Mesendoderm (in vitro differentiated cells): ENCODE results near the gene AGT.

Experiments used
- DNase-seq: peaks from one replicate; pipeline ENCODE4 v3.0.0; 2013
- H2AK5ac ChIP-seq: 2 replicates; pipeline ENCODE4 v1.6.1; 2013; ENCODE audit warnings: low read length, inconsistent platforms
- H2BK120ac ChIP-seq: 2 replicates; pipeline ENCODE4 v1.6.1; 2013; ENCODE audit warnings: low read depth, mild to moderate bottlenecking, low read length, moderate library complexity, mixed read lengths
- H2BK15ac ChIP-seq: replicated peaks from 2 replicates; pipeline ENCODE4 v1.6.1; 2013; ENCODE audit warnings: low read depth, mild to moderate bottlenecking, moderate library complexity
- H2BK5ac ChIP-seq: 2 replicates; pipeline ENCODE4 v1.6.1; 2013; ENCODE audit warnings: low read length, inconsistent platforms
- H3K18ac ChIP-seq: 2 replicates; pipeline ENCODE4 v1.6.1; 2013; ENCODE audit warnings: mild to moderate bottlenecking, low read length, mixed read lengths
- H3K23ac ChIP-seq: one replicate; pipeline ENCODE4 v1.6.1; 2013; ENCODE audit warnings: low read length
- H3K27ac ChIP-seq: 2 replicates; pipeline ENCODE4 v1.5.1; 2013; ENCODE audit warnings: low read depth, mild to moderate bottlenecking, inconsistent platforms, low read length, moderate library complexity
- H3K27me3 ChIP-seq: 2 replicates; pipeline ENCODE4 v1.6.1; 2013; ENCODE audit warnings: low read length, control low read depth, mild to moderate bottlenecking, inconsistent platforms; ENCODE audit not compliant: insufficient read depth, poor library complexity
- H3K36me3 ChIP-seq: 2 replicates; pipeline ENCODE4 v1.6.1; 2013; ENCODE audit warnings: low read length, inconsistent platforms; ENCODE audit not compliant: control insufficient read depth, insufficient read depth
- H3K4ac ChIP-seq: one replicate; pipeline ENCODE4 v1.6.1; 2013; ENCODE audit warnings: low read depth, mild to moderate bottlenecking, low read length, moderate library complexity
- H3K4me1 ChIP-seq: 2 replicates; pipeline ENCODE4 v1.6.1; 2013; ENCODE audit warnings: low read depth, low read length, inconsistent platforms; ENCODE audit not compliant: control insufficient read depth
- H3K4me2 ChIP-seq: 2 replicates; pipeline ENCODE4 v1.6.1; 2013; ENCODE audit warnings: low read length
- H3K4me3 ChIP-seq: 2 replicates; pipeline ENCODE4 v1.5.1; 2013; ENCODE audit warnings: mild to moderate bottlenecking, low read length
- H3K56ac ChIP-seq: one replicate; pipeline ENCODE4 v1.6.1; 2013; ENCODE audit warnings: low read length
- H3K79me1 ChIP-seq: 2 replicates; pipeline ENCODE4 v1.6.1; 2013; ENCODE audit warnings: low read length, inconsistent platforms
- H3K79me2 ChIP-seq: 2 replicates; pipeline ENCODE4 v1.6.1; 2013; ENCODE audit warnings: mild to moderate bottlenecking, low read length; ENCODE audit not compliant: control insufficient read depth, insufficient read depth
- H3K9ac ChIP-seq: 2 replicates; pipeline ENCODE4 v1.6.1; 2013; ENCODE audit warnings: low read length, inconsistent platforms
- H4K5ac ChIP-seq: one replicate; pipeline ENCODE4 v1.6.1; 2013; ENCODE audit warnings: low read length
- H4K8ac ChIP-seq: one replicate; pipeline ENCODE4 v1.6.1; 2013; ENCODE audit warnings: low read depth, mild to moderate bottlenecking, control low read depth, low read length, moderate library complexity
- WGBS: extraction: QIAGEN DNeasy Blood & Tissue Kit; methylation state at CpG from one replicate; pipeline ENCODE4 v1.1.7; 2013; ENCODE audit warnings: low lambda C conversion rate, missing lambda C conversion rate; ENCODE audit not compliant: insufficient coverage; ENCODE audit errors: extremely low coverage; 5-methylcytosine and 5-hydroxymethylcytosine counted together

The AGT gene

DNA sequence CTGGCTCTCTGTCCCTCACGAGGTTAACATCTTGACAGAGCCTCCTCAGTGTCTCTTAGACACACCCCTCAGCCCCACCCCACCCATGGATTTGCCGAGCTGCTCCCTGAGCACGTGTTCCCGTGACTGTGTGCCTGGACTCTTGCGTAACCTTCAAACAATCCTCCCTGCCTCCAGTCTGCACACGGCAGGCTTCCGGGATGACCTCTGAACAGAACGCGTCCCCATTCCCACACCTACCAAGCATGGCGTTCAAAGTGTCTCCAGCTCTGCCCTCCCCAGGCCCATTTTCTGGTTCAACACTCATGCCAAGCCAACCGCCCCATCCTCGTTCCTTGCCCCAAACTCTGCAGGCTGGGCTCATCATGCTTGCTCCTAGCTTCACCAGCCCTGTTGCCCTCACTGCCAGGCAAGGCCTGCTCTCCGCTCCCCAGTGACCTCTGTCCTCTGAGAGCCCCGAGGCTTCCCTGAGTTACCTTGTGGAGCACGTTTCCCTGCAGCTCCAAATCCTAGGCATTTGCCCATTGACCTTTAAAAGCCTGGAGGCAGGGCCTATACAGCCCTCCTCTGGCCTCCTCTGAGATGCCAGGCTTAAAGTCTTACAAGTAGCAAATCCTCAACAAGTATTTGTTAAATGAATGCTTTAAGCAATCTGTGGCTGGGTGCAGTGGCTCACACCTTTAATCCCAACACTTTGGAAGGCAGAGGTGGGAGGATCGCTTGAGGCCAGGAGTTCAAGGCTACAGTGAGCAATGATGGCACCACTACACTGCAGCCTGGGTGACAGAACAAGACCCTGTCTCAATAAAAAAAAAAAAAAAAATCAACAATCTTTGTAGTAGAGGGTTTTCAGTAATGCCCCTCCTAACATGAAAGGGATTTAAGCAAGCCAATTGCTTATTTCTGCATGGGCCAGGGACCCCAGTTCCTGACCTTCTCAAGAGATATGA is 5.0 kb downstream of the AGT start:
- Histone ChIP-seq H2BK5ac (no peak overlapping the region), H2AK5ac (no peak overlapping the region), H4K8ac (no peak overlapping the region), H2BK120ac (no peak overlapping the region), H3K4me3 (no peak overlapping the region), H3K27ac (no peak overlapping the region), H3K4me1 (no peaks in the 10 kb centered on the region), H3K27me3 (no peaks in the 10 kb centered on the region), H4K5ac (no peak overlapping the region), H3K36me3 (no peaks in the 10 kb centered on the region), H3K4ac (no peak overlapping the region), H3K79me2 (no peaks in the 10 kb centered on the region), H3K79me1 (no peaks in the 10 kb centered on the region), H3K23ac (no peak overlapping the region), H3K4me2 (no peak overlapping the region), H2BK15ac (no peak overlapping the region), H3K56ac (no peak overlapping the region), H3K9ac (no peak overlapping the region), H3K18ac (no peak overlapping the region)
- no peak for DNase-seq
- no CpG with 5 or more reads among the region's 16 CpGs for WGBS

DNA sequence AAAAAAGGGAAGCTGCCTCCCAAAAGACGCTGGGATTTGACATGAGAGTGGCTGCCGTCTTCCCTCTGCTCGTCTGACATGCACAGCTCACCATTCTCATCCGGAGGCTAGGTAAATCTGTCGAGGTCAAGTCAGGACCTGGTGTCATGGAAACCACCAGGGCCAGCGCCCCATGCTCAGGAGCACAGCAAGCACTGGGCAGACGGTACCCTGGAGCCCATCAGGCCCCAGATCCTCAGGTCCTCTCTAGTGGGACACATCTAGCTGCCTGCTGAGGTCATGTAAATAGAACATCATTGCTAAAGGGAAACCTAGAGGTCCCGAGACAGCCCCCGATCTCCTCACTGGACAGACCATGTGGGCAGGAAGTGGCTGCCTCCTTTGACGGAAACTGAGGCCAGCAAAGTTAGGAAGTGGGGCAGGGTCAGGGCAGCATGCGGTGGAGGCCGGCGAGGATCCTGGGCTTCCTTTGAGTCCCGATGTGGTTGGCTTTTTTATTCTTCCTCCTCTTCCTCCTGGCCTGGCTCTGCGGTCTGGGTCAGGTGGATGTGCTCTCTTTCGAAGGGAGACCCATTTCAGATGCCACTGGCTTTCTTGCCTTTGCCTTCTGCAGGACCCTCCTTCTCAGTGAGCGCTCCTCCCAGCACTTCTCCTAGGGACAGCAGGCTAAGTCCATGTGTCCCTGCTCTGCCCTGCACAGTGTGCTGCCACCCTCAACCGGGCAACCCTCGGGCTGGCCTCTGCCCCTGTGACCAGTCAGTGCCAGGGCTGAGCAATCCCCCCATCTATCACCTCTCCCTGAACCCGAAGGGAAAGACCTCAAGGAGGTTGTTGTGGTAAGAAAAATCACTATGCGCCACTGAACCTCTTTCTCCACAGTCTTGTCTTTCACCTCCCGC is 5.9 kb downstream of the AGT start:
- Histone ChIP-seq H3K79me2 (no peaks in the 10 kb centered on the region), H3K27ac (no peak overlapping the region), H3K4me2 (no peak overlapping the region), H3K4ac (no peak overlapping the region), H3K56ac (no peak overlapping the region), H4K8ac (no peak overlapping the region), H2BK15ac (no peak overlapping the region), H3K79me1 (no peaks in the 10 kb centered on the region), H3K27me3 (no peaks in the 10 kb centered on the region), H3K4me3 (no peak overlapping the region), H4K5ac (no peak overlapping the region), H2AK5ac (no peak overlapping the region), H3K9ac (no peak overlapping the region), H3K18ac (no peak overlapping the region), H2BK5ac (no peak overlapping the region), H3K4me1 (no peaks in the 10 kb centered on the region), H3K36me3 (no peaks in the 10 kb centered on the region), H3K23ac (no peak overlapping the region), H2BK120ac (no peak overlapping the region)
- WGBS, result no CpG with 5 or more reads among the region's 22 CpGs
- no peak for DNase-seq

GRCh38 chr1:230706887-230707731 is 6.8 kb downstream of the AGT start:
- Histone ChIP-seq H3K36me3 (no peaks in the 10 kb centered on the region), H2BK120ac (no peak overlapping the region), H3K23ac (no peak overlapping the region), H3K4me2 (no peak overlapping the region), H2BK15ac (no peak overlapping the region), H3K4me3 (no peak overlapping the region), H3K56ac (no peak overlapping the region), H3K4me1 (no peaks in the 10 kb centered on the region), H3K18ac (no peak overlapping the region), H3K27ac (no peak overlapping the region), H3K79me1 (no peaks in the 10 kb centered on the region), H3K4ac (no peak overlapping the region), H4K8ac (no peak overlapping the region), H2AK5ac (no peak overlapping the region), H3K79me2 (no peaks in the 10 kb centered on the region), H4K5ac (no peak overlapping the region), H3K27me3 (no peaks in the 10 kb centered on the region), H2BK5ac (no peak overlapping the region), H3K9ac (no peak overlapping the region)
- WGBS, result no CpG with 5 or more reads among the region's 20 CpGs
- no peak for DNase-seq

DNA sequence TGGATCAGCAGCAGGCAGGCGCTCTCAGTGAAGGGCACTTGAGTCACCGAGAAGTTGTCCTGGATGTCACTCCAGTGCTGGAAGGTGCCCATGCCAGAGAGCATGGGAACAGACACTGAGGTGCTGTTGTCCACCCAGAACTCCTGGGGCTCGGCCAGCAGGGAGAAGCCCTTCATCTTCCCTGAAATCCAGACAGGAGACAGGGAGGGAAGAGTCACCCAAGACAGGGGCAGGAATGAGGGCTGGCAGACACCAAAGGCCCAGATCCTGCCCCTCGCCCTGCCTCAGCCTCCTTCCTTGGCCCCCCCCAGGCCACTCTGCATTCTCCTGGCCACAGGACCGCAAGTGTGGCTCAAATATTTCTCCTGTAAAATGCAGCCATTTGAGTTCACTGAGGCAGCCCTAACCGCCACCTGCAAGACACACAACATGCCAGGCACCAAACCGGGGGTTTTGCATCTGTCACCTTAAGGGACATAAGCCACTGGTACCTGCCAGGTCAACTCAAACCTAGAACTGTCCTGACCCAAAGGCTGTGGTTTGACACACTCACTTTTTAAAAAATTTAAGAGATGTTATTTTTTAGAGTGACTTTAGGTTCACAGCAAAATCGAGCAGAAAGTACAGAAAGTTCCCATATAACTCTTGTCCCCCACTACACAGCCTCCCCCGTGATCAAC is 7.8 kb downstream of the AGT start:
- WGBS, result no CpG with 5 or more reads among the region's 9 CpGs

More for the DNA sequence above, 7.8 kb downstream of the AGT start:
- Histone ChIP-seq H3K4me2 (no peak overlapping the region), H3K4me3 (no peak overlapping the region), H3K9ac (no peak overlapping the region), H2BK5ac (no peak overlapping the region), H3K79me1 (no peaks in the 10 kb centered on the region), H4K5ac (no peak overlapping the region), H3K56ac (no peak overlapping the region), H3K4me1 (no peaks in the 10 kb centered on the region), H3K27ac (no peak overlapping the region), H3K18ac (no peak overlapping the region), H2AK5ac (no peak overlapping the region), H2BK15ac (no peak overlapping the region), H3K23ac (no peak overlapping the region), H3K79me2 (no peaks in the 10 kb centered on the region), H3K36me3 (no peaks in the 10 kb centered on the region), H3K27me3 (no peaks in the 10 kb centered on the region), H3K4ac (no peak overlapping the region), H4K8ac (no peak overlapping the region), H2BK120ac (no peak overlapping the region)
- DNase-seq, result no peak
